Activated CD4-positive, CD25-positive, alpha-beta regulatory T cell (primary cell): ENCODE measurements around the gene RNF214.
"Not testable (repeated sequence)": the region's sequence is repeated elsewhere in the genome, so short reads cannot be mapped to it uniquely, and the experiment has no call there.

ENCODE experiments used
- DNase-seq, 4 experiments: peaks; one replicate each; lab custom pipeline; 2025; lab: John Stamatoyannopoulos, UW

Gene RNF214

DNA sequence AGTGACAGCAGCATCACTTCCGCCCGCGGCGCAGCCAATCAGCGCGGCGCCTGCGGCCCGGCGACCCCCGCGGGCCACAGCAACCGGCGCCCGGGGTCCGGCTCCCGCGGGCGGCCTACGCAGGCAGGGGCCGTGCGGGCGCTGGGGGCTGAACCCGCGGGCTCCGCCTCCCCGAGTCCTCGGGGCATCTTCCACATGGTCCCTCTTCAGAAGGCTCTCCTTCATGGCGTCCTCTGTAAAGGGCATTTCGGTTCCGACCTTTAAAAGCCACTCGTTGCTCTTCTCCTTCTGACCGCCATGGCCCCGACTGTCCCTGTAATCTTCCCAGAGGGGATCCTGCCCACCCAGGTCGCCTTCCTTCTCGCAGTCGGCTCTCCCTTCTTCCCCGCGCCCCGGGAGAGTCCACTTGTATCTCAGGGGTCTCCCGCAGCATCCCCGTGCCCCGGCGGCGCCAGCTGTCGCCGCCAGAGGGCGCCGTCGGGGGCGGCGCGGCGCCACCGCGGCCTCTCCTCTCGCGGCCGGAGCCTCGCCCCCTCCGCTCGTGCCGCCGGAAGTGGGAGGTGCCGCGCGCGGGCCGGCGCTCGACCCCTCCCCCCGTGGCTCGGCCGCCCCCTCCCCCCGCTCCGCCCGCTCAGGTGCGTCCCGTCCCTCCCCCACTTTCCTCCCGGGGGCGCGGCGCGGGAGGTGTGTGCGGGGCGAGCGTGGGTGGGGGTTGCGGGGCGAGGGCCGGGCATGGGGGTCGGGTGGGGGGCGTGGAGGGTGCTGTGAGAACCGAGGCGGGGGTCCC, at the start of gene RNF214:
RNF214 (plus strand) TSS at position 580 of the 787 bp plus-strand sequence. CDS start 1,602 bp downstream, outside the sequence.
- DNase-seq, result peak; percentile 48 to 66 (median 54)

GRCh38 chr11:117183178-117183577, 49.3 kb upstream of the RNF214 start:
- not testable (repeated sequence) for DNase-seq

- no peak for DNase-seq
These were observed 48.6 kb upstream of the RNF214 start for GRCh38 chr11:117183724-117184349.

DNA sequence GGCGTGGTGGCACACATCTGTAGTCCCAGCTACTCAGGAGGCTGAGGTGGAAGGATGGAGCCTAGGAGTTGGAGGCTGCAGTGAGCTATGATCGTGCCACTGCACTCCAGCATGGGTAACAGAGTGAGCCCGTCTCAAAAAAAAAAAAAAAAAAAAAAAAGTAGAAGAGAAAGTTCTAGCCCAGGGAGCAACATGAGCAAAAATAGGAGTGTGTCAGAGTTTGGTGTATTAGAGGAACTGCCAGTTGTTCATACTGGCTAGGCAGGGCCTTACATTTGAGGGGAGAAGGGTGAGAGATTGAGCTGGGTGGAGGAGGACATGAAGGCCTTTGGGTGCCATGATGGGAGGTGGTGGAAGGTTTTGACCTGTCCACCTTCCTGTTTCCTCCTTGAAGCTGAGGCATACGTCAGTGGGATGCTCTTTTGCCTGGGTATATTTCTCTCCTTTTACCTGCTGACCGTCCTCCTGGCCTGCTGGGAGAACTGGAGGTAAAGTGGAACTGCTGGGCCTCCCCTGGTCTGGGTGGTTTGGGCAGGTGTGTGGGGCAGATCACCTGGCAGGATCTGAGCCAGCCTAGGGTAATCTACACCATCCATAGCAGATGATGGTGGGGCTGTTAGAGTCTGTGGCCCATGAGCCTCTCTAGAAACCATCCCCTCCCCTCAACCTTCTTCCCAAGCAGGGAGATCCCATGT, 46.6 kb upstream of the RNF214 start:
- DNase-seq, result no peak

- DNase-seq, result no peak
These were observed 46.1 kb upstream of the RNF214 start for GRCh38 chr11:117186431-117186761.

DNA sequence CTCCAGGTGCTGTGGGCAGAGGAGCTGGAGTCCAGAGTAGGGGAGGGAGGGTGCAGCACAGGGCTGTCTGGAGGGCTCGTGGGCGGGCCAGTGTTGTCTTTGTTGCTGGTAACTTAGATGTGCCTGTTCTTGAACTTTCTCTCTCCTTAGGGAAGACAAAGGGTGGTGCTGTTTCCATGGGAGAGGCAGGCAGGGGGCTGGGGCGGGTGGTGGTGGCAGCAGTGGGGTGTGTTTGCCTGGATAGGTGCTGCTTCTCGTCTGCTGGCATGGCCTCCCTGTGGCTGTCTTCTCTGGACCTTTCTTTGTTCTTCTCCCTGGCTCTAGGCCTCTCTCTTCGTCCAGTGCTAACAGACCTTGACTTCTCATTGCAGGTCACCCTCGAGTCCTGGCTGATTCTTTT, 45.5 kb upstream of the RNF214 start:
- DNase-seq, result no peak

GRCh38 chr11:117187428-117187798, 45.1 kb upstream of the RNF214 start:
- no peak for DNase-seq

DNA sequence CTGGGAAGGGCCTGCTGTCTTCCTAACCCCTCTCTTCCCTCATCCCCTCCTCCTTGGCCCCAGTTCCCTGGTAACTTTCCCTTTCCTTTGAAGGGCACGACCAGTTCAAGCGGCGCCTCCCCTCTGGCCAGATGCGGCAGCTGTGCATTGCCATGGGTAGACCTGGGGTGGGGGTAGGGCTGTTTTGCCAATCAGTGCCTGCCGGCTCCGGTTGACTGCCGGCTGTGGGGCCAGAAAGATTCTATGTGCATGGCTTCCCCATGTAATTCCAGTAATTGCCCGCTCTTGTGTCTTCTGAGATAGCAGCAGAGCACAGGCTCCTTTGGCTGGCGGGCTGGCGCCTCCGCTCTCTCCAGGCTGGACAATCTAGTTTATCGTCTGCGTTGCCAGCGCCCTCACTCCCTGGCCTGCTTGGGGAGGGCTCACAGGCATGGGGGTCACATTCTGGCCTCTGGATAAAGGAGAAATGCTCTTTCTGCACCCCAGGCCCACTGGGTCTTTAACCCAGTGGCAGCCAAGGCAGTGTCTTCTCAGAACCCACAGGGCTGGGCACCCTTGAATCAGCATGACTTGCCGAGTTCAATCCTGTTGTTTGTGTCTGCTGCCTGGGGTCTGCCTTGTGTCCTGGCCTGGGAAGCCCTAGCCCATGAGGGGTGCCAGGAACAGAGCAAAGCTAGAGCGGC, 44.5 kb upstream of the RNF214 start:
- no peak for DNase-seq

GRCh38 chr11:117188620-117189081, 43.8 kb upstream of the RNF214 start:
- no peak for DNase-seq

DNA sequence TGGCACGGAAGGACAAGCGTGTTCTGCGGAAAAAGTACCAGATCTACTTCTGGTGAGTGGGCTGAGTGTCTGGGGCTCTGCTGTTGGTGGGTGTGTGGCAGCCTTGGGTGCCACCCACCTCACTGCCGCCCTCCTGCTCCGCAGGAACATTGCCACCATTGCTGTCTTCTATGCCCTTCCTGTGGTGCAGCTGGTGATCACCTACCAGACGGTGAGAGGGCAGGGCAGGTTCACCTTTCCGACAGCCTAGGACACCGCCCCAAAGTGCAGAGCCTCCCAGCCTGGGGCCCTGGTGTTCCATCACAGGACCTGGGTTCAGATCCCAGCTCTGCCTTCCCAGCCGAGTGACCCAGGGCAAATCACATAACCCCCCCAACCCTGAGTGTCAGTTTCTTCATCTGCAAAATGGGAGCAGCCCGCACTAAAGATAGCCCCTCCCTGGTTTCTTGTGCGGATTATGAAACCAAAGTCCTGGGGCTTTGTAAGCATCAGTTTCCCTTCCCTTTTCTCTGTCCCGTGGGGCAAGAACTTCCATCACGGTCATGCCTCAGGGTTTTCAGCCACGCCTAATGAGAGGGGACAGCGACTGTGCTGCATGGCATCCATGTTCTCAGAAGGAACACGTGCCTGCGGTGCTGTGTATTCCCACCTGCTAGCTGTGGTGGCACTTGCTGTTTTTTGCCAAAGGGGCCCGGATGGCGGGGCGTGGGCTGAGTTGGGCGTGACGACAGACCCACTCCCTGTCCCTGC, 43.1 kb upstream of the RNF214 start:
- DNase-seq, result no peak

GRCh38 chr11:117189941-117190544, 42.4 kb upstream of the RNF214 start:
- DNase-seq, result no peak

GRCh38 chr11:117191680-117192400, 40.6 kb upstream of the RNF214 start:
- DNase-seq, result no peak

DNA sequence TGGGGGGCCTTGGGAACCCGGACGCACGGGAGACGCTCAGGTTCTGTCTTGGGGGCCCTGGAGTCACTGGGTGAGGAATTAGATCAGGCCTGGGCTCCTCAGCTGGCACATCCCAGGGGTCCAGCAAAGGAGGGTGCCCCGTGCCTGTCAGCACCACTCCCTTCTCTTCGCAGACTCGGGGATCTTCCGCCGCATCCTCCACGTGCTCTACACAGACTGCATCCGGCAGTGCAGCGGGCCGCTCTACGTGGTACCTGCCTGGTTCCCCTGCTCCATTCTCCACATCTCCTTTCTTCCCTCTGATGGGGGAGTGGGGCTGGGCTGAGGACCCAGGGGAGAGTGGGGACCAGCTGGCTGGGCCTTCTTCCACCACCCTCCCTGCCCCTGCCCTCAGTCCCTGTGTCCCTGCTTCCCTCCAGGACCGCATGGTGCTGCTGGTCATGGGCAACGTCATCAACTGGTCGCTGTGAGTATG, 40.0 kb upstream of the RNF214 start:
- no peak for DNase-seq

DNA sequence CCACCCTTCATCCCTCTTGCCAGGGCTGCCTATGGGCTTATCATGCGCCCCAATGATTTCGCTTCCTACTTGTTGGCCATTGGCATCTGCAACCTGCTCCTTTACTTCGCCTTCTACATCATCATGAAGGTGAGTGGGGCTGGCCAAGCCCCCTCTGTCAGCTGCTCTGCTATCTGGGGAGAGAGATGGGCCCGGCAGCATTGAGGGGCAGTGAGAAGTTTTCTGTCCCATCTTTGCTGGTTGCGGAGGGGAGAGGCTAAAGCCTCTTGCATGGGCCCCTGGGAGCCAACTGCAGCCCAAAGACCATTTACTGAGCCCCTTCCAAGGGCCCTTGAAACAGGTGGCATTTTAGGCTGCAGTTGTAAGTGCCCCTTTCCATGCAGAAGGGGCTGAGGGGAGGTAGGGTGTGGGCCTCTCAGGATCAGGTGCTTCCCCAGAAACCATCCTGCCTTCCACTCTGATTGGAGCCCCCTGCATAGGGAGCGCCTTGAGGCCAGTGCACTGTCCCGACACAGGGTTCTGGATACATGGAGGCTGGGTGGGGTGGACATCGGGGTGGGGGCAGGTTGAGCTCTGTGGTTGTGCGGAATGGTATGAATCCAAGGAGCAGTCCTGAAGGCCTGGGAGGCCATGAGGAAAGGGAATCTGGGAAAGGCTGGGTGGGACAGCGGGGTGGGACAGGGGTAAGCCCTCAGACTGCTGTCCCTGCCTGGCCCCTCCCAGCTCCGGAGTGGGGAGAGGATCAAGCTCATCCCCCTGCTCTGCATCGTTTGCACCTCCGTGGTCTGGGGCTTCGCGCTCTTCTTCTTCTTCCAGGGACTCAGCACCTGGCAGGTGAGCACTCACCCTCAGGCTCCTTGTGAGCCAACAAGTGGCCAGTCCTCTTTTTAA, 39.1 kb upstream of the RNF214 start:
- no peak for DNase-seq

- no peak for DNase-seq
These were observed 38.2 kb upstream of the RNF214 start for GRCh38 chr11:117194267-117194666.

DNA sequence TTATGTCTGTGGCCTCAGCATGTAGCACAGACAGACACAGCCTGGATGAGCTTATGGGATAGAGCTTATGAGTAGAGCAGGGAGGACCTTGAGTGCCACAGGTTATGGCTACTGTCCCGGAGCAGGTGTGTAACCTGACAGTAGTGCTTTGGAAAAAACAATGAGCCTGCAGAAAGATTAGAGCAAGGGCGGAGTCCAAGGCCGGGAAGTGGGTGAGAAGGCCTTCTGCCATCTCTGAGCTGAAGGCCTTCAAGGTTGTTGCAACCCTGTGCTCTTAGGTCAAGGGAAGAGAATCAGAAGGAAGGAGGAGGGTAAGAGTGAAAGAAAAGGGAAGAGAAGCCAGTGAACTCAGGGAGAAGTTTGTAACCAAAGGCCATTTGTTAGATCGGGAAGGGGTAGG, 37.2 kb upstream of the RNF214 start:
- DNase-seq, result no peak

DNA sequence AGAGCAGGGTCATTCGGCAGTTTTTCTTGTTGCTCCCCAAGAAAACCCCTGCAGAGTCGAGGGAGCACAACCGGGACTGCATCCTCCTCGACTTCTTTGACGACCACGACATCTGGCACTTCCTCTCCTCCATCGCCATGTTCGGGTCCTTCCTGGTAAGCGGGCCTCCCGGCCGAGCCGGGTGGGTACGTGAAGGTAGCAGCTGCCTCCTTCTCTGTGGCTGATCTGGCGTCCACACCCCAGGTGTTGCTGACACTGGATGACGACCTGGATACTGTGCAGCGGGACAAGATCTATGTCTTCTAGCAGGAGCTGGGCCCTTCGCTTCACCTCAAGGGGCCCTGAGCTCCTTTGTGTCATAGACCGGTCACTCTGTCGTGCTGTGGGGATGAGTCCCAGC, 36.7 kb upstream of the RNF214 start:
- DNase-seq, result no peak

GRCh38 chr11:117197006-117197405, 35.5 kb upstream of the RNF214 start:
- no peak for DNase-seq
